NCI-H128 (cell line): ENCODE results near the gene TBC1D3C.
"Not testable (repeated sequence)": the region's sequence is repeated elsewhere in the genome, so short reads cannot be mapped to it uniquely, and the experiment has no call there.

ENCODE experiments used
- DNase-seq: peaks from one replicate; lab custom pipeline; 2025; ENCODE audit not compliant: unreplicated experiment; lab: John Stamatoyannopoulos, UW

The TBC1D3C gene

DNA sequence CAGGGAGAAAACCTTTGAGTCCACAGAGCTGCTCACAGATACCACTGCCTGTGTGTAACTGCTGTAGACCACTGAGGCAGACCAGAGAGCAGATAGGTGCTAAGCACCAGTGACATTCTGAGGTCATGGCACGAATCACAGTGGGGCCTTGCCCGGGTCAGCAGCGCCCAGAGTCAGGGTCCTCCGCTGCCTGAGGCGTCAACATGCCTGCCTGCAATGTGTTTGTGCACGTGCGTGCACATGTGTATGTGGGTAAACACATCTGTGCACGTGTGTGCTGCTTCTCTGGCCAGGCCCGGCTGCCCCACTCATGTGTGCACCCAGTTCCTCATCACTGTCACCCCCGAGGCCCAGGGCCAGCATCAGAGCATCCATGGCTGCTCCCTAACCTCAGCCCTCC, at the start of gene TBC1D3C:
Gene TBC1D3C (minus strand): TSS at position 101 of the 400 bp plus-strand sequence. CDS start 1,568 bp downstream, outside the sequence.
- DNase-seq = not testable (repeated sequence)

DNA sequence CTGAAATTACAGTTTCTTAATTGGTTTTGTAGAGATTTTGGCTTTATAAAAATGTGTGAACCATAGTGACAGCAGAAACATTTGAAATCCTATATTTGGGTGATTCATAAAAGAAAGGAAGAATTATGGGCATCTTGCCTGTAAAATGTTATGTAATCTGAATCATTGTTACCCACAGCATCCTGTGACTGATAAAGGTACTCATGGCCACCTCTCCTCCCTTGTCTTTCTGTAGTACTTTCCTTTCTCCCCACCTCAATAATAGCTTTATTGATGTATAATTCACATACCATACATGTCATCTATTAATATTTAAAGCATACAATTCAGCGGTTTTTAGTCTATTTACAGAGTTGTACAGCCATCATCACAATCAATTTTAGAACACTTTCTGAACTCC, 30.8 kb upstream of the TBC1D3C start:
- DNase-seq = not testable (repeated sequence)

DNA sequence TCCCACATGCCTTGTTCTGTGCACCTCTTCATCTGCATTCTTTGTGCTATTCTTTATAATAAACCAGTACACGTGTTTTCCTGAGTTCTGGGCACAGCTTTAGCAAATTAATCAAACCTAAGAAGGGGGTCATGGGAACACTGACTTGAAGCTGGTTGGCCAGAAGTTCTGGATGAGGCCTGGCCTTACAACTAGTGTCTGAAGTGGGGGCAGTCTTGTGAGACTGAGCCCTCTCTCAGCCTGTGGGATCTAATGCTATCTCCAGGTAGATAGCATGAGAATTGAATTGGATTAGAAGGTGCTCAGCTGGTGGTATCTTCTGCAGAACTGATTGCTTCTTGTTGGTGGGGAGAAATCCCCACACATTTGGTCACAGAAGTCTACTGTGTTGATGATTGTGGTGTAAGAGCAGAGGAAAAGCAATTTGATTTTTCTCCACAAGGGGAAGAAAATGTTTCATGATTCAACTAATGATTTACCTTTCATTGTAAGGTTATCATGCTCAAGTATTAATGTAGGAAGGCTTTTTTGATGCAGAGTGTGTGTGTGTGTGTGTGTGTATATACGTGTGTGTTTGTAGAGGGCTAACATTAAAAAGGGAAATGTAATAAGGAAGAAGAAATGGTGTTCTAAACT, 25.7 kb upstream of the TBC1D3C start:
- DNase-seq = not testable (repeated sequence)

DNA sequence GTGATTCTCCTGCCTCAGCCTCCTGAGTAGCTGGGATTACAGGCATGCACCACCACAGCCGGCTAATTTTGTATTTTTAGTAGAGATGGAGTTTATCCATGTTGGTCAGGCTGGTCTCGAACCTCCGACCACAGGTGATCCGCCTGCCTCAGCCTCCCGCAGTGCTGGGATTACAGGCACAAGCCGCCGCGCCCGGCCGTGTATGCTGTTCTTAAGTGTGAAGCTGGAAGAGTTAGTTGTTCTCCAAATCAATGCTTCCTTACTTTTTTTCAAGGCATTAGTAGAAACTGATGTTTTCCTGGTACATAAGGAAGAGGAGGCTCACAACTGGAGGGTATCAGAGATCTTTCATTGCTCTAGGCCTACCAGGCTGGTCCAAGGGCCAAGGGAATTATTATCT, 19.7 kb upstream of the TBC1D3C start:
- not testable (repeated sequence) for DNase-seq

DNA sequence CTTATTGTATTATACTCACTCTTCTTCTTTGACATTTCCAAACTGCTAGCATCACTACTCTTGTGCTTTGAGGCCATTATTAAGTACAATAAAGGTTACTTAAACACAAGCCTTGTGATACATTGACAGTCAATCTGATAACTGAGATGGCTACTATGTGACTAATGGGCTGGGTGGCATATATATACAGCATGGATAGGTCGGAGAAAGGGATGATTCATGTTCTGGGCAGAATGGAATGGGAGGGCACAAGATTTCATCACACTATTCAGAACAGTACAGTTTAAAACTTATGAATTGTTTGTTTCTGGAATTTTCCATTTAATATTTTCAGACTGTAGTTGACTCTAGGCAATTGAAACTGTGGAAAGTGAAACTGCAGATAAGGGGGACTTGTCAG, 18.9 kb upstream of the TBC1D3C start:
- DNase-seq = not testable (repeated sequence)
